HUES6 (cell line): ENCODE measurements around the gene COL4A2.

ENCODE experiments used
- H3K27ac ChIP-seq: 2 replicates; pipeline ENCODE4 v1.7.0; 2013; ENCODE audit warnings: low read depth, mild to moderate bottlenecking, low read length, inconsistent platforms
- H3K27me3 ChIP-seq: 2 replicates; pipeline ENCODE4 v1.6.1; 2013; ENCODE audit warnings: low read length; ENCODE audit not compliant: control insufficient read depth, insufficient read depth
- H3K36me3 ChIP-seq: 2 replicates; pipeline ENCODE4 v1.6.1; 2013; ENCODE audit warnings: low read length; ENCODE audit not compliant: control insufficient read depth, insufficient read depth
- H3K4me1 ChIP-seq: 2 replicates; pipeline ENCODE4 v1.6.1; 2013; ENCODE audit warnings: low read length; ENCODE audit not compliant: control insufficient read depth, insufficient read depth
- H3K4me3 ChIP-seq: 2 replicates; pipeline ENCODE4 v1.5.1; 2013; ENCODE audit warnings: low read depth, low read length
- H3K9ac ChIP-seq: one replicate; pipeline ENCODE4 v1.6.1; 2013; ENCODE audit warnings: mild to moderate bottlenecking, low read length
- H3K9me3 ChIP-seq: 2 replicates; pipeline ENCODE4 v1.6.1; 2013; ENCODE audit warnings: low read depth, low read length; ENCODE audit not compliant: control insufficient read depth, insufficient read depth

COL4A2 gene

DNA sequence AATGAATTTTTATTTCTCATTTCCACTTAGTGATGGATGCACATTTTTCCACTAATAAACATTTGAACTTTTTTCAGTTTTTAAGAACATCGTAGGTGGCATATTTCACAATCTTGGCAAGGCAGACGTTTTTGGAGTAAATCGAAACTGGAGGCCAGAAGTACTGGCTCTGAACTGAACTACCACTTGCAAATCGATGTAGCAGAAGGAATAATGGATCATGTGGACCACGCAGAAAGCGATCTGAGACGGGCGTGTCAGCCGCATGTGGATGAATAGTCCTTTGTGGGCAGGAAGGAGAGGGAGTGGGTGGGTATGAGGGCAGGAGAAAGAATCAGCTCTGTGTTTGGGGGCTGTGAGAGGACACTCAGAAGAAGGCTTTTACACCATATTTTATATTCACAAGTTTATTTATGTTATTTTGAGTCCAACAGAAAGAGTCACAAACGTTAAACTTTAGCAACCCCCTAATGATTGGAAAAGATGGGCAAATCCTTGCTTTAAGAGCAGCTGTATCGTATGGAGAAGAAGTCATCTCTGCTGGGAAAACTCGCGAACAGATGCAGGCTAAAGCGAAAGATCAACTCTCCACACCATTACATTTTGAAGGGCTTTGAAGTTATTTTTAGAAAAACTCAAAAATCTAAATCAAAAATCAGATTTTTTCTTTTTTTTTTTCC lies 90.5 kb downstream of the COL4A2 start:
- H3K27me3 ChIP-seq: no peaks in the 10 kb centered on the region
- no peak overlapping the region for H3K27ac ChIP-seq

GRCh38 chr13:110398564-110399507 lies 91.8 kb downstream of the COL4A2 start:
- Histone ChIP-seq H3K27me3 (no peaks in the 10 kb centered on the region), H3K36me3 (no peaks in the 10 kb centered on the region; the same call in 1 of the 2 replicates), H3K27ac (no peak overlapping the region), H3K9me3 (no peaks in the 10 kb centered on the region), H3K4me3 (no peak overlapping the region), H3K4me1 (no peaks in the 10 kb centered on the region), H3K9ac (no peak overlapping the region)

More for the DNA sequence above, 90.5 kb downstream of the COL4A2 start:
- no peak overlapping the region for H3K4me3 ChIP-seq
- H3K9ac ChIP-seq: no peak overlapping the region
- no peaks in the 10 kb centered on the region; the same call in 1 of the 2 replicates for H3K36me3 ChIP-seq
- H3K4me1 ChIP-seq: peaks cover 4% of the 10 kb centered on the region; the same call in 1 of the 2 replicates
- H3K9me3 ChIP-seq: no peaks in the 10 kb centered on the region

DNA sequence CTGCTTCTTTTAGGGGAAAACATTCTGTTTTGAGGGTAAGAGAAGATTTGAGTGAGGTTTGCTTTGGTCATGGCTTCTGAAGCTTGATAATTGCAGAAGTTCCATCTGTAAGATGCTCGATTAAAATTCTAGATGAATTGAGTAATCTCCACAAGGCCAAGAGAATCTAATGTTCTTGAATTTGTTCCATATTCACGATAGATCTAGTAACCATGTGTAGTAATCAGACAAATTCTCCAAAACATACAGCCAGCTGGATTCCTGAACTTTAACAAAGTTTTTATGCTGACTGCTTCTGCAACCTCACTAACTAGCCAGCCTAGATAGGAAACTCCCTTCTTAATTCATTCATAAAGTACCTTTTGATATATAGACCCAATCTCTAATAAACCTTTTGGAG lies 92.7 kb downstream of the COL4A2 start:
- no peak overlapping the region for H3K27ac ChIP-seq
- H3K4me1 ChIP-seq: no peaks in the 10 kb centered on the region
- H3K36me3 ChIP-seq: no peaks in the 10 kb centered on the region; the same call in 1 of the 2 replicates
- H3K4me3 ChIP-seq: no peak overlapping the region
- H3K27me3 ChIP-seq: no peaks in the 10 kb centered on the region
- no peak overlapping the region for H3K9ac ChIP-seq
- H3K9me3 ChIP-seq: no peaks in the 10 kb centered on the region

GRCh38 chr13:110400786-110401533 lies 93.9 kb downstream of the COL4A2 start:
- no peak overlapping the region for H3K9ac ChIP-seq
- peaks cover 5% of the 10 kb centered on the region; the same call in 1 of the 2 replicates for H3K4me1 ChIP-seq
- no peaks in the 10 kb centered on the region for H3K27me3 ChIP-seq
- no peaks in the 10 kb centered on the region for H3K9me3 ChIP-seq
- H3K4me3 ChIP-seq: no peak overlapping the region
- H3K27ac ChIP-seq: no peak overlapping the region
- H3K36me3 ChIP-seq: no peaks in the 10 kb centered on the region; the same call in 1 of the 2 replicates

DNA sequence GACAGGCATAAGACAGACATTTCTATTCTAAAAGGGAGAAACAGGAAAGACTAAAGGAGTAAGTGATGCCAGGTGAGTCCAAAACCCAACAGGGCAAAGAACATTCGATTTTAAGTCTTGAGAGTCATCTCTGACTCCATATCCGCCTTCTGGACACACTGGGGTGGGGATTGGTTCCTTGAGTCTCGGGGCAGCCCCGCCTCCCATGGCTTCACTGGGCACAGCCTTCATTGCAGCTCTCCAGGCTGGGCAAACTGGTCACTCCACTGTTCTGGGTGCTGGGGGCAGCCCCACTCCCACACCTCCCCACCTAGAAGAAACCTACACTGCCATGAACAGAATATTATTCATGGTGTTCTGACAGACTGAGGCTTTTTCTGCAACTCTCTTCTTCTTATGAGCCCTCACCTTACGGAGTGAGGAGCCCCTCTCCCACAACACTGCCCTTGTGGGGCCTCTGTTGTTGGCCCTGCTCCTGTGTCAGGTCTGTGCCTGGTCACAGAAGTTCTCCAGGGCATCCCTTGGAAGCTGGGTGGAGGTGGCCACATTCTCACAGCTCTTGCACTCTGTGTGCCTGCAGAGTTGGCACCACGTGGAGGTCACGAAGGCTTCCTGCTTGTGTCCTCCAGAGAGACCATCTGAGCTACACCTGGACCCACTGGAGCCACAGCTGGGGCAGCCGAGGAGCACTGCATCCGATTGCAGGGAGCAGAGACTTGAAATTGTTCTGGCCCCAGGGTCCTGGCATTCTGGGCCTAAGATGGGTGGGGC lies 95.4 kb downstream of the COL4A2 start:
- Histone ChIP-seq H3K4me1 (peaks cover 10% of the 10 kb centered on the region), H3K4me3 (no peak overlapping the region), H3K27ac (no peak overlapping the region), H3K9ac (no peak overlapping the region), H3K36me3 (no peaks in the 10 kb centered on the region; the same call in 1 of the 2 replicates), H3K27me3 (no peaks in the 10 kb centered on the region), H3K9me3 (no peaks in the 10 kb centered on the region)

GRCh38 chr13:110403315-110403714 lies 96.2 kb downstream of the COL4A2 start:
- Histone ChIP-seq H3K27me3 (no peaks in the 10 kb centered on the region), H3K9ac (no peak overlapping the region), H3K4me3 (no peak overlapping the region), H3K9me3 (no peaks in the 10 kb centered on the region), H3K36me3 (no peaks in the 10 kb centered on the region; the same call in 1 of the 2 replicates), H3K27ac (no peak overlapping the region), H3K4me1 (peaks cover 15% of the 10 kb centered on the region)

GRCh38 chr13:110403721-110404120 lies 96.6 kb downstream of the COL4A2 start:
- H3K4me1 ChIP-seq: peaks cover 15% of the 10 kb centered on the region
- no peak overlapping the region for H3K9ac ChIP-seq
- H3K4me3 ChIP-seq: no peak overlapping the region
- H3K36me3 ChIP-seq: peaks cover 3% of the 10 kb centered on the region
- H3K27ac ChIP-seq: no peak overlapping the region
- H3K9me3 ChIP-seq: no peaks in the 10 kb centered on the region
- no peaks in the 10 kb centered on the region for H3K27me3 ChIP-seq

- Histone ChIP-seq H3K27me3 (no peaks in the 10 kb centered on the region), H3K9me3 (no peaks in the 10 kb centered on the region), H3K4me1 (peaks cover 16% of the 10 kb centered on the region), H3K9ac (no peak overlapping the region), H3K4me3 (no peak overlapping the region), H3K36me3 (peaks cover 3% of the 10 kb centered on the region), H3K27ac (no peak overlapping the region)
These were observed 97.2 kb downstream of the COL4A2 start for GRCh38 chr13:110404321-110404720.

GRCh38 chr13:110405597-110406450 lies 98.7 kb downstream of the COL4A2 start:
- Histone ChIP-seq H3K9me3 (no peaks in the 10 kb centered on the region), H3K4me1 (peaks cover 20% of the 10 kb centered on the region), H3K36me3 (peaks cover 3% of the 10 kb centered on the region), H3K27ac (no peak overlapping the region), H3K9ac (no peak overlapping the region), H3K4me3 (no peak overlapping the region), H3K27me3 (no peaks in the 10 kb centered on the region)
